Tibial nerve (tissue), 4 donors: Measurements from ENCODE around the gene KCNMB3. TPM values are rescaled to one million over a fixed set of nuclear protein-coding genes. Genes with fewer than 3 reads are reported as not detected.
"Not testable (repeated sequence)": the region's sequence is repeated elsewhere in the genome, so short reads cannot be mapped to it uniquely, and the experiment has no call there.

ENCODE experiments used
- DNase-seq, 2 donors: peaks; one replicate each; pipeline ENCODE4 v3.0.0-alpha.2; 2019; ENCODE audit warnings: low spot score in 2 of 2
- H3K27ac ChIP-seq, 4 donors: fragments of 200-600 bp; sonication (generic) in 3 of 4; one replicate each; pipeline ENCODE4 v1.5.1; 2017 to 2019; ENCODE audit warnings: mild to moderate bottlenecking in 1 of 4
- H3K27me3 ChIP-seq, 2 donors: fragments of 200-600 bp; sonication (generic) in 1 of 2; one replicate each; pipeline versions ENCODE4 v1.5.1 to v1.6.0; 2017 to 2019
- H3K36me3 ChIP-seq, 3 donors: fragments of 200-600 bp; sonication (generic); one replicate each; pipeline ENCODE4 v1.5.1; 2018 to 2019
- H3K4me1 ChIP-seq, 4 donors: fragments of 200-600 bp; sonication (generic) in 3 of 4; one replicate each; pipeline ENCODE4 v1.5.1; 2017 to 2019
- H3K4me3 ChIP-seq, 4 donors: fragments of 200-600 bp; sonication (generic) in 3 of 4; one replicate each; pipeline ENCODE4 v1.5.1; 2017 to 2019; ENCODE audit warnings: mild to moderate bottlenecking in 1 of 4, moderate library complexity in 1 of 4
- H3K9me3 ChIP-seq, 4 donors: fragments of 200-600 bp; sonication (generic) in 3 of 4; one replicate each; pipeline ENCODE4 v1.5.1; 2017 to 2019
- CTCF ChIP-seq, 5 experiments: fragments of 200-600 bp in 3 of 5; fragments of 450-650 bp in 2 of 5; sonication (generic) in 3 of 5; IDR thresholded peaks; one replicate each; pipeline ENCODE4 v1.5.1; 2016 to 2019; ENCODE audit warnings: antibody characterized with exemption in 5 of 5, mild to moderate bottlenecking in 3 of 5, moderate library complexity in 2 of 5
- EP300 ChIP-seq, 2 donors: sonication (generic); formaldehyde crosslinking; IDR thresholded peaks; one replicate each; pipeline ENCODE4 v1.6.1; 2017; ENCODE audit warnings: antibody characterized with exemption in 2 of 2, mild to moderate bottlenecking in 1 of 2
- POLR2A ChIP-seq, 2 donors: fragments of 450-650 bp; IDR thresholded peaks; one replicate each; pipeline ENCODE4 v1.6.1; 2017; ENCODE audit warnings: antibody characterized with exemption in 2 of 2, mild to moderate bottlenecking in 2 of 2, moderate library complexity in 2 of 2
- WGBS, 2 donors: methylation state at CpG; one replicate each; pipeline ENCODE4 v1.1.5; 2018; 5-methylcytosine and 5-hydroxymethylcytosine counted together
- total RNA-seq, 4 donors: library from RNA; depleted of rRNA; stranded (reverse); fragments of >200 nt; gene quantifications; one replicate each; pipeline ENCODE4 v1.1.0, GENCODE V29; 2016

KCNMB3 gene
- total RNA-seq, 4 donors from 2014 or later = 2.0 to 3.3 (median 2.7) TPM

- DNase-seq = no peak
- no peak overlapping the region for H3K27ac ChIP-seq
- H3K27me3 ChIP-seq = no peaks in the 10 kb centered on the region
- WGBS, 2 donors = 85 to 93% methylated on average over 1 of the region's 1 CpG
- TF ChIP-seq POLR2A (IDR thresholded peaks at IDR 0.05) (no peak), CTCF (IDR thresholded peaks at IDR 0.05) (no peak), EP300 (IDR thresholded peaks at IDR 0.05) (no peak)
- H3K4me1 ChIP-seq = peaks cover 0 to 10% (median 2%) of the 10 kb centered on the region in 4 donors
- H3K4me3 ChIP-seq = no peak overlapping the region
- peaks cover 0 to 4% (median 0%) of the 10 kb centered on the region in 4 donors for H3K9me3 ChIP-seq
- H3K36me3 ChIP-seq = no peaks in the 10 kb centered on the region
Observed at GRCh38 chr3:179265092-179265491, 14.2 kb upstream of the KCNMB3 start.

- WGBS, 2 donors = 55 to 56% methylated on average over 4 of the region's 4 CpGs
Observed at GRCh38 chr3:179264449-179264848, 13.5 kb upstream of the KCNMB3 start.

DNA sequence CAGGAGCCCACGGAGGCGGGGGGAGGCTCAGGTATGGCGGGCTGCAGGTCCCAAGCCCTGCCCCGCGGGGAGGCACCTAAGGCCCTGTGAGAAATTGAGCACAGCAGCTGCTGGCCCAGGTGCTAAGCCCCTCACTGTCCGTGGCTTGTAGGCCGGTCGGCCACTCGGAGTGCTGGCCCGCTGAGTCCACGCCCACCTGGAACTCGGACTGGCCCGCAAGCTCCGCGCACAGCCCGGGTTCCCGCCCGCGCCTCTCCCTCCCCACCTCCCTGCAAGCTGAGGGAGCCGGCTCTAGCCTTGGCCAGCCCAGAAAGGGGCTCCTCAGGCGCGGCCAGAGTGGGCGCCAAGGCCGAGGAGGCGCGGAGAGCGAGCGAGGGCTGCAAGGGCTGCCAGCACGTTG lies 12.2 kb upstream of the KCNMB3 start:
- TF ChIP-seq EP300 (IDR thresholded peaks at IDR 0.05) (no peak), CTCF (IDR thresholded peaks at IDR 0.05) (no peak), POLR2A (IDR thresholded peaks at IDR 0.05) (no peak)
- no peak overlapping the region for H3K27ac ChIP-seq
- no peaks in the 10 kb centered on the region for H3K36me3 ChIP-seq
- peaks cover 0 to 10% (median 0%) of the 10 kb centered on the region in 4 donors for H3K4me1 ChIP-seq
- H3K27me3 ChIP-seq = no peaks in the 10 kb centered on the region
- WGBS, 2 donors = 94 to 96% methylated on average over 24 to 29 of the region's 29 CpGs
- no peak for DNase-seq
- H3K9me3 ChIP-seq = peaks cover 0 to 20% (median 0%) of the 10 kb centered on the region in 4 donors
- H3K4me3 ChIP-seq = no peak overlapping the region

More at GRCh38 chr3:179264449-179264848, 13.5 kb upstream of the KCNMB3 start:
- TF ChIP-seq POLR2A (IDR thresholded peaks at IDR 0.05) (no peak), EP300 (IDR thresholded peaks at IDR 0.05) (no peak), CTCF (IDR thresholded peaks at IDR 0.05) (no peak)
- no peak for DNase-seq
- H3K9me3 ChIP-seq = peaks cover 0 to 10% (median 0%) of the 10 kb centered on the region in 4 donors
- H3K27ac ChIP-seq = no peak overlapping the region
- H3K36me3 ChIP-seq = no peaks in the 10 kb centered on the region
- H3K4me3 ChIP-seq = no peak overlapping the region
- H3K4me1 ChIP-seq = peaks cover 0 to 10% (median 2%) of the 10 kb centered on the region in 4 donors
- H3K27me3 ChIP-seq = no peaks in the 10 kb centered on the region

- no peaks in the 10 kb centered on the region for H3K27me3 ChIP-seq
- WGBS, 2 donors = 9 to 18% methylated on average over 38 to 71 of the region's 71 CpGs
- TF ChIP-seq POLR2A (IDR thresholded peaks at IDR 0.05) (no peak), CTCF (IDR thresholded peaks at IDR 0.05) (peak in 1 of 5 experiments; percentile 17), EP300 (IDR thresholded peaks at IDR 0.05) (no peak)
- peaks cover 0 to 10% (median 0%) of the 10 kb centered on the region in 4 donors for H3K4me1 ChIP-seq
- DNase-seq = peak; percentile 16 to 37
- H3K27ac ChIP-seq = peak overlapping the region in 3 of 4 donors; percentile 73 to 76 (median 75)
- H3K36me3 ChIP-seq = no peaks in the 10 kb centered on the region
- peak overlapping the region; percentile 46 to 67 (median 64) for H3K4me3 ChIP-seq
- H3K9me3 ChIP-seq = peaks cover 0 to 20% (median 0%) of the 10 kb centered on the region in 4 donors
Observed at GRCh38 chr3:179260949-179261765, 10.2 kb upstream of the KCNMB3 start.

DNA sequence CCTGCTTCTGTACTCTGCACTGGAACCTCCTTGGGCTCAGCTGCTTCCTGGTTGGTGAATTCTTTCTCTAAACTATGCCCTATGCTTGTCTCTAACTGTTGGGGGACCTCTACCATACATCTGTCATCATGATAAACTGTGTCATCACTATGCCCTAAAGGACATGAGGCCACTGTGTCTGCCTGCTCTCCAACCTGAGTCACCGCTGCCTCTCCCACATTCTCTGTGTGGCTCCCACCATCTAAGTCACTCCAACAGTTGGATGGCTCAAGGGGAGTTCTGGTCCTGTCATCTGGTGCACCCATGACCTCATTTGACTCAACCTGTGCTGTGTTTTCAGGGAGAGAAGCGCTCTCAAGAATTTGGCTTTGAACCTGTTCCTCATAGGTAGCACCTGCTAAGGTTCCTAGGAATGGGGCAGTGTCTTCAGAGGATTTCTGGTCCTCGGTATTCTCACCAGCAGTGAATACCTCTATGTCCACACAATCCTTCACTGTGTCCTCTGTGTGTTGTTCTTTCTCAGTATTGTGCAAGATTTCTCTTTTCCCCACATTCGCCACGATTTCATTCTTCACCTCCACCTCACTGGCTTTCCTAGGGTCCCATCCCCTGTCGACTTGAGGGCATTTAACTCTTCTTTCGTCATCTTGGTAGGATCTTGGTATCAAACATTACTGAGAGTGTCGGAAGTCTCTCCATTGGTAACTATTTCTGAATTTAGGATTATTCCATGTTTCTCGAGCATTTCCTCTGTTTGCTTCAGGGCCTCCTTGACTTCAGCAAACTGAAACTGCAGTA lies 9.2 kb upstream of the KCNMB3 start:
- 99% methylated on average over 9 of the region's 9 CpGs for WGBS, 2 donors
- Histone ChIP-seq H3K4me3 (peak overlapping the region in 1 of 4 donors; percentile 64), H3K4me1 (peaks cover 0 to 10% (median 0%) of the 10 kb centered on the region in 4 donors), H3K9me3 (peaks cover 0 to 20% (median 0%) of the 10 kb centered on the region in 4 donors)
- H3K36me3 ChIP-seq, DNase-seq, H3K27ac ChIP-seq, H3K27me3 ChIP-seq: not testable (repeated sequence)
